HG02938 (cell line): ENCODE results near the gene RFK.
"Not testable (repeated sequence)": the region's sequence is repeated elsewhere in the genome, so short reads cannot be mapped to it uniquely, and the experiment has no call there.

ENCODE experiments used
- ATAC-seq: cut with Tn5 transposase; IDR thresholded peaks from one replicate; pipeline ENCODE4 v1.9.1; 2021; ENCODE audit warnings: mild to moderate bottlenecking, moderate library complexity; ENCODE audit not compliant: unreplicated experiment

RFK gene

DNA sequence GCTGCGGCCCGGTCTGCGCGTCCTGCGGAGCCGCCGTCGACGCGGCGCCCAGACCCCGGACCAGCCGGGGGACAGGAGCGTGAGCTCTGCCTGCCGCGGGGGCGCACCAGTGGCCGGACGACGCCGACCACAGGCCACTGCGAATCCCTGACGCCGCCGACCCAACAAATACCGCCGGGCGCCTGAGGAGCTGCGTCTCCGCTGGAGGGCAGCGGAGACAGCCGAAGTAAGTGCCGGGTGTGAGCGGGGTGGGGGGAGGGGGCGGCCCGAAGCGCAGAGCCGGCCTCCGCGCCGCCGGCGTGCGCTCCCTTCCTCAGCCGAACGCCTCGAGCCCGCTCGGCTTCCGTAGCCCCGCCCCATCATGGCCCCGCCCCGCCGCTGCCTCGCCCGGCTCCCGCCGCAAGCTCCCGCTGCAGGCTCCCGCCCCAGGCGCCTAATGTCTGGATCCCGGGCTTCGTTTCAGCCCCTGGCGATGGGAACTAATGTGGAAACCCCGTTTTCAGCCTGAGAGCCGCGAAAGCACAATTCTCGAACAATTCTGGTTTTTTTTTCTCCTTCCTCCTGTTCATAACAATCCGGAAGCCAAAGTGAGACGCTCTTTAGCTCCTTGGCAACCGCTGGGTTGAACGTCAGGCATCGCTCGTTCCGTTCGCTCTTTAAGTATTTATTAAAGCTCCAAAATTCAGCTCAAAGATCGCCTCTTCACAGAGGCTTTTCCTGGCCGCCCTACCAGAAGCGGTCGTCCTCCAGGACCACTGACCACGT is at the start of gene RFK:
TSS of gene RFK (minus strand) at position 232 of the 765 bp plus-strand sequence. CDS start 255 bp downstream, outside the sequence.
- ATAC-seq, result peak; percentile 68

DNA sequence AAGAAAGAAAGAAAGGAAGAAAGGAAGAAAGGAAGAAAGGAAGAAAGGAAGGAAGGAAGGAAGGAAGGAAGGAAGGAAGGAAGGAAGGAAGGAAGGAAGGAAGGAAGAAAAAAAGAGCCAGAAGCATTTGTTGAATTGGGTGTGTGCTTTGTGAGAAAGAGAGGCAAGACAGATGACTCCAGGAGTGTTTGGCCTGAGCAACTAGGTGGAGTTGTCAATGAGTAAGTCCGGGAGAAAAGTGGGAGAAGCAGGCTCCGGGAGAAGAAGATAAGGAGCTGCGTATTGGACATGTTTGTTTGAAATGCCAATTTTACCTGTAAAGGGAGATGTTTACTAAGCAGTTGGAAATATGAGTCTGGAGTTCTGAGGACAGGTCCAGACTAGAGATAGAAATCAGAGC is 49.7 kb upstream of the RFK start:
- ATAC-seq, result no peak

DNA sequence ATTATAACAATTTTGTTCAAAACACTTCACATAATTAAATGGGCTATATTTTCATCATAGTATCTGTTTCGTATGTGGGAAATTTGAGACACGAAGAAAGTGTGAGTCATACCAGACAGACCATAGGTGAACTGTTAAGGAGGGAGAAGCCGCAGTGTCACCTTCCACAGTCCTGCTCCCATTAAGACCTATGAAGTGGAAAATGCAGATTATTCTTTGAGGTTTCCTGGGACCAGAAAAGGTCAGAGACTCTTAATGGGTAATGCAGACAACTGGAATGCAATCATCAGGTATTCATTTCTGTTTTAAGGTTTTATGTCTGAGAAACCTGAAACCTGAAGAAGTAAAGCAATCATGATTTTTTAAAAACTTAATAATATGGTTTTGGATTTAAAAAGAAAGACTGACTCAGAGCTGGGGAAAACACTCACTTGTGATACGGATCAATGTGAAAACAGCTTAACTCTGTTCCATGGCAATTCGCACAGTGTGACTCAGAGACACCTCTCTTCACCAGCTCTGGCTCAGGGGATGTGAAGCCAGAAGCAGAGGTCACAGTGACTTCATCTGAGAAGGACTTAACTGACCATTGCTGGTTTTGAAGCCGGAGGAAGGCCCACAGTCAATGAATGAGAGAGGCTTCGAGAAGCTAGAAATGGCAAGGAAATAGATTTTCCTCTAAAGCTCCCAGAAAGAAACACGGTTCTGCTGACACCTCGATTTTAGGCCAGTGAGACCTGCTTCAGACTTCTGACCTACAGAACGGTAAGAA is 47.5 kb upstream of the RFK start:
- peak; percentile 53 for ATAC-seq

DNA sequence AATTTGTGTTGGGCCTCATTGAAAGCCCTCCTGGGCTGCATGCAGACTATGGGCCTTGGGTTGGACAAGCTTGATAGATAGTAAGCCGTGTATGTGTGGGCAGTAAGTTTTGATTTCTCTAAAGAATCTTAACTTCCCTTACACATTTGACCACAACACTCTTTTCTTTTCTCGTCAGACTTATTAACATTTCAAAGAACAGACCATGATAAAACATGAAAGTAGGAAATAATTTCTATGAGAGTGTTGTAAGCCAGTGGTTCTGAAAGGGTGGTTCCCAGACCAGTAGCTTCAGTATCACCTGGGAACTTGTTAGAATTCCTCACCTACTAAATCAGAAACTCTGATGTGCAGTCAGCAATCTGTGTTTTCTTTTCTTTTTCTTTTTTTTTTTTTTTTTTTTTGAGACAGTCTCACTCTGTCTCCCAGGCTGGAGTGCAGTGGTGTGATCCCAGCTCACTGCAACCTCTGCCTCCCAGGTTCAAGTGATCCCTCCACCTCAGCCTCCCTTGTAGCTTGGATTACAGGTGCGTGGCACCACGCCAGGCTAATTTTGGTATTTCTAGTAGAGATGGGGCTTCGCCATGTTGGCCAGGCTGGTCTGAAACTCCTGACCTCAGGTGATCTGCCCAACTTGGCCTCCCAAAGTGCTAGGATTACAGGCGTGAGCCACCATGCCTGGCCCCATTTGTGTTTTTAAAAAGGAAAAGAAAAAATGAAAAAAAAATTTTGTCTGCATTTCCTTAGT is 44.8 kb upstream of the RFK start:
- peak; percentile 67 for ATAC-seq

DNA sequence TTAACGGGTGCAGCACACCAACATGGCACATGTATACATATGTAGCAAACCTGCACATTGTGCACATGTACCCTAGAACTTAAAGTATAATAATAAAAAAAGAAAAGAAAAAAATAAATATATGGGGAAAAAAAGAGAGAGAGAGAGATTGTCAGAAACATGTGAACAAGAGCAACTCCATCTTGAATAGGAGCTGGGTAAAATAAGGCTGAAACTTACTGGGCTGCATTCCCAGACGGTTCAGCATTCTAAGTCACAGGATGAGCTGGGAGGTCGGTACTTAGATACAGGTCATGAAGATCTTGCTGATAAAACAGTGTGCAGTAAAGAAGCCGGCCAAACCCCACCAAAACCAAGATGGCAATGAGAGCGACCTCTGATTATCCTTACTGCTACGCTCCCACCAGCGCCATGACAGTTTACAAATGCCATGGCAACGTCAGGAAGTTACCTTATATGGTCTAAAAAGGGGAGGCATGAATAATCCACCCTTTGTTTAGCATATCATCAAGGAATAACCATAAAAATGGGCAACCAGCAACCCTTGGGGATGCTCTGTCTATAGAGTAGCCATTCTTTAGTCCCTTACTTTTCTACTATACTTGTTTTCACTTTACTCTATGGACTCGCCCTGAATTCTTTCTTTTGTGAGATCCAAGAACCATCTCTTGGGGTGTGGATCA is 42.9 kb upstream of the RFK start:
- not testable (repeated sequence) for ATAC-seq

DNA sequence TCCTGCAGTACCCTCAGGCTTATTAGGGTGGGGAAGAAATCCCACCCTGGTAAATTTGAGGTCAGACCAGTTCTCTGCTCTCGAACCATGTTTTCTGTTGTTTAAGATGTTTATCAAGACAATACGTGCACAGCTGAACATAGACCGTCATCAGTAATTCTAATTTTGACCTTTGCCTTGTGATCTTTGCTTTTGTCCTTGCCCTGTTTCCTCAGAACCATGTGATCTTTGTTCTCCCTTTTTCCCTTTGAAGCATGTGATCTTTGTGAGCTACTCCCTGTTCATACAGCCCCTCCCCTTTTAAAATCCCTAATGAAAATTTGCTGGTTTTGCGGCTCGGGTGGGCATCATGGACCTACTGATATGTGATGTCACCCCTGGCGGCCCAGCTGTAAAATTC is 40.7 kb upstream of the RFK start:
- not testable (repeated sequence) for ATAC-seq

DNA sequence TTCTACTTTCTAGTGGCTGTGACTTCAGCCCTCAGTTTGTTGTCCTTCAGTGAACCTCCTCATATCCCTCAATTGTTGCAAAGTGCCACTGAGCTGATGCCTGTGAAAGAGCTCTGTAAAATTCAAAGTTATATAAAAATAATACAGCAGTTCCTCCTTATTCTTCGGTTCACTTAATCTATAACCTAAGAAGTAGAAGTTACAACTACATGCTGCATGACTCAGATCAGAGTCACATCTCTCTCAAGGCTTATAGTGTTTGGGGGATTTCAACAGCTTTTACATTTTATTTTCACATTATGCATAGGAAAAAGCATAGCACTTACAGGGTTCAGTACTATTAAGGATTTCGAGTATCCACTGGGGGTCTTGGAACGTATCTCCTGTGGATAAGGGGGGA is 39.6 kb upstream of the RFK start:
- no peak for ATAC-seq

DNA sequence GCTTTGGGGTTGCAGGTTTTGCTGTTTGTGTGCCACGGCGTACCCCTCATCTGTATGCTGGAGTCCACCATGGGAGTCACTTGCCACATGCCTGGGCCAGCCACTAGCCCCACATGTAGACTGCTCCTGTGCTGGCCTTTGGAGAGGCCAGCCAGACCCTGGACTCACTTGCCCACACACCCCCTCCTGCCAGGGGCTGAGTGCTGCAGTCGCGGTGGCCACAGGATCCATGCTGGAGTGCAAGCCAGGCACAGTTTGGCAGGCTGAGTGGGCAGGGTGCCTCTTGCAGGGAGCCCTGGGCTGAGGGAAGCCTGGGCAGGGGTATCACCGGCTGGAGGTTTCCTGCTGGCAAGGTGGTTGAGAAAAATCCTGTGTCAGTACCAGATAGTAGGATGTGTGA is 39.2 kb upstream of the RFK start:
- ATAC-seq, result no peak

DNA sequence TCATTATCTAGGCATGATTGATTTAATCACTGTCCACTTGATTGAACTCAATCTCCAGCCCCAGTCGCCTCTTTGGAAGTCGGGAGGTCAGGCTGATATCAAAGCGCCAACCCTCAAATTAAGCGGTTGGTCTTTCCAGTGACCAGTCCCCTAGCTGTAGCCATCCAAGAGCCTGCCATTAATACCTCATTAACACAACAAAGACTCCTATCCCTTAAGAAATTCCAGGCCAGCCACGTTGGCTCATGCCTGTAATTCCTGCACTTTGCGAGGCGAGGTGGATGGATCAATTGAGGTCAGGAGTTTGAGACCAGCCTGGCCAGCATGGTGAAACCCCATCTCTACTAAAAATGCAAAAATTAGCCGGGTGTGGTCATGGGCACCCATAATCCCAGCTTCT is 37.4 kb upstream of the RFK start:
- ATAC-seq, result no peak

DNA sequence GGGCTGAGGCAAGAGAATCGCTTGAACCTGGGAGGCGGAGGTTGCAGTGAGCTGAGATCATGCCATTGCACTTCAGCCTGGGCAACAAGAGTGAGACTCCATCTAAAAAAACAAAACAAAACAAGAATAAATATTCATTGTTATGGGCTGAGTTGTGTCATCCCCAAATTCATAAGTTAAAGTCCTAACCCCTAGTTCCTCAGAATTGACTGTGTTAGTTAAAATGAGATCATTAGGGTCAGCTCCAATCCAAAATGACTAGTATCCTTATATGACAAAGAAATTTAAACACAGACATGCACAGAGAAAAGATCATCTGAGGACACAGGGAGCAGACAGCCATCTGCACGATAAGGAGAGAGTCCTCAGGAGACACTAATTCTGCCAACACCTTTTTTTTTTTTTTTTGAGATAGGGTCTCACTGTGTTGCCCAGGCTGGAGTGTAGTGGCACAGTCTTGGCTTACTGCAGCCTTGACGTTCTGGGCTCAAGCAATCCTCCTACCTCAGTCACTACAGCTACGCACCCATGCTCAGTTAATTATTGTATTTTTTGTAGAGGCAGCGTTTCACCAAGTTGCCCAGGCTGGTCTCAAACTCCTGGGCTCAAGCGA is 32.7 kb upstream of the RFK start:
- ATAC-seq, result no peak

DNA sequence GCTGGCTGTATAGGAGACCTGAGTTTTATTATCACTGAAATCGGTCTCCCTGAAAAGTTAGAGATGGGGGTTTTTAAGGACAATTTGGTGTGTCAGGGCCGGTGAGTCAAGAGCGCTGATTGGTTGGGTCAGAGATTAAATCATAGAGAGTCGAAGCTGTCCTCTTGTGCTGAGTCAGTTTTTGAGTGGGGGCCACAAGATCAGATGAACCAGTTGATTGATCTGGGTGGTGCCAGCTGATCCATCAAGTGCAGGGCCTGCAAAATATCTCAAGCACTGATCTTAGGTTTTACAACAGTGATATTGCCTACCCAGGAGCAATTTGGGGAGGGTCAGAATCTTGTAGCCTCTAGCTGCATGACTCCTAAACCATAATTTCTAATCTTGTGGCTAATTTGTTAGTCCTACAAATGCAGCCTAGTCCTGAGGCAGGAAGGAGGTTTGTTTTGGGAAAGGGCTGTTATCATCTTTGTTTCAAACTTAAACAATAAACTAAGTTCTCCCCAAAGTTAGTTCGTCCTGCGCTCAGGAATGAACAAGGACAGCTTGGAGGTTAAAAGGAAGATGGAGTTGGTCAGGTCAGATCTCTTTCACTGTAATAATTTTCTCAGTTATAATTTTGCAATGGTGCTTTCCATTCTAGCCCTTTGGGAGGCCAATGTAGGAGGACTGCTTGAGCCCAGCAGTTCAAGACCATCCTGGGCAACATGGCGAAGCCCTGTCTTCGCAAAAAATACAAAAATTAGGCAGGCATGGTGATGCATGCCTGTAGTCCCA is 31.6 kb upstream of the RFK start:
- ATAC-seq, result no peak

DNA sequence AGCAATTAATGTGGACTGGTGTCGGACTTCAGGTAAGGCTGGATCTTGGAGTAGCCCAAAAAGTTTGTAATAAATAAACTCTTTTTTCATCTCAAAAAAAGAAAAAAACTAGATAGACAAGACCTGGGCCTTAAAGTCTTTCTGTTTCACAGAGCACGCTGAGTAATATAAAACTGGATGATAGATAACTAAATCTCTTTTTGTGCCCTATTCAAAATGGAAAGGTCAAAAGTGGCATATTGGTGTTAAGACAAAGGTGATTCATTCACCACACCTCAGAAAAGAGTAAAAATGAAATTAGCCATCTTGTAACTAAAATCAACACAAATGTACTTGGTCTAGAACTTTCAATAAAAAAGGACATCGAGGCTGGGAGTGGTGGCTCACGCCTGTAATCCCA is 30.3 kb upstream of the RFK start:
- ATAC-seq, result no peak

DNA sequence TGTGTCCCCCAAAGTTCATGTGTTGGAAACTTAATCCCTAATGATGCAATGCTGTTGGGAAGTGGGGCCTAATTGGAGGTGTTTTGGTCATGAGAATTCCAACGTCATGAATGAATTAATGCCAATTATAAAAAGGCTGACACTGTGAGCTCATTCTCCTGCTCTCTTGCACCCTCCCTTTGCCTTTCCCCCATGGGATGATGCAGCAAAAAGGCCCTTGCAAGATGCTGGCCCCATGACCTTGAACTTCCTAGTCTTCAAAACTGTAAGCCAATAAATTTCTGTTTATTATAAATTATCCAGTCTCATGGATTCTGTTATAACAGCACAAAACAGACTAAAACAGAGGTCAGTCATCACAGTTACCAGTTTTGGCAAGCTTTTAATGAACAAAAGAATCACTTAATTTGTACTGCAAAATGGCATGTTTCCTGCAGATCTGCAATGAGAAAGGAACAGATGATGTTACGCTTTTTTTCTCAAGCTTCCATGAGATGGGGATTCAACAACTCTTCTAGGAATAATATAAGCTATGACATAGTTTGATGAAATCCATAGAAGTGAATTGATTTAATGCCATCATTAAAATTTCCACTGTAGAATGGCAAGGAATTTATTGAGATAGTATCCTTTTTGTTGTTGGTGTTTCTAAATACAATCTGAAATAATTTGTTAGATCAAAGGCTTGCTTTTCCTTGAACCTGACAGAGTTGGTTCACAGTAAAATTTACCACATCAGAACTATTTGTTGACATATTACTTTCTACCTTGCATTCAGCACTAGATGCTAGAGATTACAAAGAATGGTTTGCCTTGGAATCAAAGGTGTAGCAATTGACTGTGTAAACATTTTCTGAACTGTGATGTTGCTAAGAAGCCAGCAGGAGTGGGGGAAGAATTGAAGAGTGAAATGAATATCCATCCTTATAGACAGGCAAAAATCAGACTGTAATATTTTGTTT is 29.3 kb upstream of the RFK start:
- ATAC-seq, result no peak

DNA sequence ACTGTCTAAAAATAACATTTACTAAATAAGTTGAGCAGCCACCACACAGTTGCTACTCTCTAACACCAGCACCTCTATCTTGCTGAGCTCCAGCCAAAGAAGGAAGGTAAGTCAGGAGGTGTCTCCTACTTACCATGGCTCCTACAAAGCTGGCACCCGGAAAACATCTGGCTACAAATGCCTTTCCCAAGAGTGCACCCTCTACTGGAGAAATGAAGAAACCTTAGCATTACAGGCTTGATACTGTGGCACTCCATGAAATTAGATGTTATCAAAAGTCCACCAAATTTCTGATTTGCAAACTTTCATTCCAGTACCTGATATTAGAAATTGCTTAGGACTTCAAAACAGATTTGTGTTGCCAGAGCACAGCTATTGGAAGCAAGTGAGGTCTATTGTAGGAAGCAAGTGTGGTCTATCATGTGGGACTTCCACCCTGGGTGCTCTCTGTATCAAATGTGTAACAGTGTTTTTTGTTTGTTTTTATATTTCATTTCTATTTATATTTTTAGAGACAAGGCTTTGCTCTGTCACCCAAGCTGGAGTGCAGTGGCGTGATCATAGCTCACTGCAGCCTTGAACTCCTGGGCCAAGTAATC is 25.7 kb upstream of the RFK start:
- ATAC-seq, result no peak

DNA sequence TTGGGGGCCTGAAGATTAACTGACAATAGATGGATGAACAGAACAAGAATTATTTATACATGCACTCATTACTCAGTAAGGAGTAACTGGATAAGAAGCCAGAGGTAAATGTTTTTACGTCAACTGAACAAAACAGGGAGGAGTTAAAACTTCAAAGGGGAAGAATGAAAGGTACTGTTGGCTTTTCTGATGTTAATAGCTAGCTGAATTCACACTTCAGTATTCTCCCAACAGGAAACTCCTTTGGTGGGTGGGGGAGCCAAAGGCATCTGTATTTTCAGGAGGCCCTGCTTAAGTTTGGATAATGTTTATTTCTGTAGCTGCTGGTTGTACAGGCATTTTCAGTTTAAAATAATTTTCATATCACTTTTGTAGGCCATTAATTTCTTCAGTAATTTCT is 23.2 kb upstream of the RFK start:
- no peak for ATAC-seq

DNA sequence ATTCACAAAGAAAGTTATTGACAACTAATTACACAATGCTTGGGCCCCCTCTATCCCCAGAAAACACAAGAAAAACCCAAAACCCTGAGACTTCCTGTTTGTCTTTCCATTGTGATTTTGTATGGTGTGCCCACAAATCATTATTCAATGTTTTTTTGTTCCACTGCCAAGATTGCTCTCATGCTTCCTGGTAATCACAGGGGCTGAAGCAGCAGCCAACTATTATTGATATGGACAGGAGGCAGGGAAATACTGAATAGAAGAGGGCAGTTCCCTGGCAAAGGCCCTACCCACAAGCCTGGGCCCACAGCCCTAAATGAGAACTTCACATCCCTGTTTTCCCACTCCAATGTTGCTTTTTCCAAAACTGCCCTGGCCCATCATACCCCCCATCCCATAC is 21.5 kb upstream of the RFK start:
- no peak for ATAC-seq

DNA sequence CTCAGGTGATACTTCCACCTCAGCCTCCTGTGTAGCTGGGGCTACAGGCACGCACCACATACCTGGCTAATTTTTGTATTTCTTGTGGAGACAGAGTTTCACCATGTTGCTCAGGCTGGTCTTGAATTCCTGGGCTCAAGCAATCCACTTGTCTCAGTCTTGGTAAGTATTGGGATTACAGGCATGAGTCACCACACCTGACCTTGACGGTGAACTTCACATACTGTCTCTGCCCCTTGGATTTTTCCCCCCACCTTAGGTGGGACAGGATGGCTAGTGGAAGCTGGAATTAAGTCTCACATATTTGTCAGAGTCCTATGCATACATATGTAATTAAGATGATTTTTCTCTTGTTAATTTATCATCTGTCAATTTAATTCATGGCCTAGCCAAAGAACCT is 20.9 kb upstream of the RFK start:
- ATAC-seq, result no peak

DNA sequence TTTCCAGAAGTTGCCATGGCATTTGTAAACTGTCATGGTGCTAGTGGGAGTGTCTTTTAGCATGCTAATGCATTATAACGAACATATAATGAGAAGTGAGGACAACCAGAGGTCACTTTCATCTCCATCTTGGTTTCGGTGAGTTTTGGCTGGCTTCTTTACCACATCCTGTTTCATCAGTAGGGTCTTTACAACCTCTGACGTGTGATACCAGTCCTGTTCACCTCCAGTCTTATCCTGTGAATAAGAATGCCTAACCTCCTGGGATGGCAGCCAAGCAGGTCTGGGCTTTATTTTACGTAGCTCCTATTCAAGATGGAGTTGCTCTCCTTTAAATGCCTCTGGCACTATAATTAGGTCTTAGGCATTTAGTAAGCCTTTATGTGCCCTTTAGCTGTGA is 20.4 kb upstream of the RFK start:
- peak; percentile 89 for ATAC-seq
